HEK293 (cell line): ENCODE data around the gene NOX4.

ENCODE experiments used
- CTCF ChIA-PET: fragments of 350-600 bp; formaldehyde crosslinking; extraction: SDS; loops from one replicate; lab custom pipeline; 2021; ENCODE audit warnings: antibody characterized with exemption; lab: Yijun Ruan, JAX
- POLR2A ChIA-PET: fragments of 300-600 bp; formaldehyde crosslinking; extraction: SDS; loops from one replicate; lab custom pipeline; 2020; ENCODE audit warnings: antibody characterized with exemption, inconsistent platforms; lab: Yijun Ruan, JAX
- H3K27ac ChIP-seq: fragments of 200-500 bp; sonication (Bioruptor generic); 2 replicates; pipeline ENCODE4 v1.5.1; 2014; ENCODE audit warnings: low read depth, low read length, control low read depth, inconsistent platforms; ENCODE audit errors: extremely low read depth
- H3K36me3 ChIP-seq, 2 experiments: fragments of 200-500 bp in 1 of 2; sonication (Bioruptor generic) in 1 of 2; 1 replicate in 1 of 2; 2 replicates in 1 of 2; pipeline ENCODE4 v1.5.1; 2014 to 2017; ENCODE audit warnings: inconsistent platforms in 2 of 2, low read length in 2 of 2; ENCODE audit not compliant: control insufficient read depth in 2 of 2, insufficient read depth in 1 of 2
- H3K4me1 ChIP-seq: fragments of 200-500 bp; sonication (Bioruptor generic); 2 replicates; pipeline ENCODE4 v1.5.1; 2014; ENCODE audit warnings: mild to moderate bottlenecking, low read length, inconsistent platforms; ENCODE audit not compliant: control insufficient read depth, insufficient read depth
- H3K4me3 ChIP-seq: 2 replicates; pipeline ENCODE4 v1.5.1; 2011; ENCODE audit warnings: low read depth, mild to moderate bottlenecking, control low read depth, low read length, moderate library complexity
- H3K9me3 ChIP-seq: fragments of 200-500 bp; sonication (Bioruptor generic); 2 replicates; pipeline ENCODE4 v1.5.1; 2014; ENCODE audit warnings: low read depth, low read length, inconsistent platforms; ENCODE audit not compliant: control insufficient read depth, insufficient read depth
- BCL11A ChIP-seq: fragments of 450-650 bp; formaldehyde crosslinking; IDR thresholded peaks from 2 replicates; pipeline ENCODE4 v1.5.1; 2016; ENCODE audit warnings: low read depth, missing biosample characterization, missing genetic modification characterization
- FEZF1 ChIP-seq: fragments of 450-650 bp; formaldehyde crosslinking; IDR thresholded peaks from 2 replicates; pipeline ENCODE4 v1.5.1; 2016; ENCODE audit warnings: missing biosample characterization, missing genetic modification characterization
- KLF1 ChIP-seq: fragments of 450-650 bp; formaldehyde crosslinking; IDR thresholded peaks from 2 replicates; pipeline ENCODE4 v1.5.1; 2016; ENCODE audit warnings: missing biosample characterization, missing genetic modification characterization
- KLF16 ChIP-seq: fragments of 450-650 bp; formaldehyde crosslinking; IDR thresholded peaks from 2 replicates; pipeline ENCODE4 v1.5.1; 2017; ENCODE audit warnings: missing biosample characterization, missing genetic modification characterization
- REPIN1 ChIP-seq: fragments of 450-650 bp; formaldehyde crosslinking; IDR thresholded peaks from 2 replicates; pipeline ENCODE4 v1.5.1; 2017; ENCODE audit warnings: missing biosample characterization, missing genetic modification characterization, low read depth
- REST ChIP-seq: fragments of 450-650 bp; formaldehyde crosslinking; IDR thresholded peaks from 2 replicates; pipeline ENCODE4 v1.5.1; 2016; ENCODE audit warnings: missing biosample characterization, missing genetic modification characterization
- ZBTB11 ChIP-seq: fragments of 450-650 bp; formaldehyde crosslinking; conservative IDR thresholded peaks from 2 replicates; pipeline ENCODE4 v1.5.1; 2016; ENCODE audit warnings: low read depth, missing biosample characterization, missing genetic modification characterization
- ZNF211 ChIP-seq: fragments of 450-650 bp; formaldehyde crosslinking; IDR thresholded peaks from 2 replicates; pipeline ENCODE4 v1.5.1; 2016; ENCODE audit warnings: low read depth, missing biosample characterization, missing genetic modification characterization
- ZNF26 ChIP-seq: fragments of 450-650 bp; formaldehyde crosslinking; IDR thresholded peaks from 2 replicates; pipeline ENCODE4 v1.5.1; 2016; ENCODE audit warnings: missing biosample characterization, missing genetic modification characterization
- ZNF350 ChIP-seq: fragments of 450-650 bp; formaldehyde crosslinking; IDR thresholded peaks from 2 replicates; pipeline ENCODE4 v1.5.0; 2017; ENCODE audit warnings: missing biosample characterization, mild to moderate bottlenecking, missing genetic modification characterization
- ZNF404 ChIP-seq: fragments of 450-650 bp; formaldehyde crosslinking; IDR thresholded peaks from 2 replicates; pipeline ENCODE4 v1.5.1; 2017; ENCODE audit warnings: missing biosample characterization, missing genetic modification characterization
- ZNF423 ChIP-seq: fragments of 450-650 bp; formaldehyde crosslinking; IDR thresholded peaks from 2 replicates; pipeline ENCODE4 v1.5.1; 2016; ENCODE audit warnings: missing biosample characterization, missing genetic modification characterization
- ZNF513 ChIP-seq: fragments of 450-650 bp; IDR thresholded peaks from 2 replicates; pipeline ENCODE4 v1.5.1; 2018; ENCODE audit warnings: missing biosample characterization, missing genetic modification characterization
- ZNF610 ChIP-seq: fragments of 450-650 bp; formaldehyde crosslinking; IDR thresholded peaks from 2 replicates; pipeline ENCODE4 v1.5.1; 2016; ENCODE audit warnings: missing biosample characterization, missing genetic modification characterization, borderline replicate concordance
- ZNF621 ChIP-seq: fragments of 450-650 bp; formaldehyde crosslinking; IDR thresholded peaks from 2 replicates; pipeline ENCODE4 v1.5.1; 2017; ENCODE audit warnings: missing biosample characterization, missing genetic modification characterization
- ZNF626 ChIP-seq: fragments of 450-650 bp; sonication (Bioruptor Pico); formaldehyde crosslinking; IDR thresholded peaks from 2 replicates; pipeline ENCODE4 v1.5.1; 2018; ENCODE audit warnings: missing biosample characterization, missing genetic modification characterization, inconsistent platforms
- ZNF658 ChIP-seq: fragments of 450-650 bp; formaldehyde crosslinking; IDR thresholded peaks from 2 replicates; pipeline ENCODE4; 2016; ENCODE audit warnings: missing biosample characterization, missing genetic modification characterization
- ZNF664 ChIP-seq: fragments of 450-650 bp; formaldehyde crosslinking; IDR thresholded peaks from 2 replicates; pipeline ENCODE4 v1.5.1; 2016; ENCODE audit warnings: missing biosample characterization, missing genetic modification characterization
- ZNF677 ChIP-seq: fragments of 450-650 bp; IDR thresholded peaks from 2 replicates; pipeline ENCODE4 v1.5.0; 2018; ENCODE audit warnings: missing biosample characterization, mild to moderate bottlenecking, missing genetic modification characterization, moderate library complexity
- ZNF76 ChIP-seq: fragments of 450-650 bp; formaldehyde crosslinking; IDR thresholded peaks from 2 replicates; pipeline ENCODE4; 2016; ENCODE audit warnings: low read depth, missing biosample characterization, missing genetic modification characterization, borderline replicate concordance
- ZNF830 ChIP-seq: fragments of 450-650 bp; IDR thresholded peaks from 2 replicates; pipeline ENCODE4 v1.5.0; 2018; ENCODE audit warnings: missing biosample characterization, missing genetic modification characterization, low read depth, mild to moderate bottlenecking, moderate library complexity

The NOX4 gene

GRCh38 chr11:89536926-89537325, 45.8 kb upstream of the NOX4 start (continued):
- TF ChIP-seq ZNF350, result no peak
- no peak for TF ChIP-seq ZNF211 (tag by site-specific recombination)
- TF ChIP-seq REPIN1 (tag by site-specific recombination), result no peak
- TF ChIP-seq KLF1, result no peak
- no peak for TF ChIP-seq ZNF626 (tag by site-specific recombination)
- no peak for TF ChIP-seq ZNF658
- no peak for TF ChIP-seq ZNF830 (tag by site-specific recombination)
- TF ChIP-seq, all 188 proteins: peak for 0

GRCh38 chr11:89535221-89535620, 44.0 kb upstream of the NOX4 start:
- Histone ChIP-seq H3K27ac (no peak overlapping the region), H3K36me3 (no peaks in the 10 kb centered on the region), H3K4me3 (no peak overlapping the region), H3K9me3 (no peaks in the 10 kb centered on the region), H3K4me1 (no peaks in the 10 kb centered on the region)
- TF ChIP-seq ZNF621 (no peak), ZNF664 (tag by site-specific recombination) (no peak), ZNF513 (tag by site-specific recombination) (no peak)
- ChIA-PET POLR2A (no interaction called here), CTCF (no interaction called here)

GRCh38 chr11:89529626-89530380, 38.6 kb upstream of the NOX4 start:
- H3K36me3 ChIP-seq, result no peaks in the 10 kb centered on the region
- ChIA-PET POLR2A (no interaction called here), CTCF (interaction anchor here (0.6 kb wide), 1 partner anchor 368 kb away, joined by 3 read pairs; no protein-coding TSS in a partner anchor)
- no peak for TF ChIP-seq ZNF404
- no peak for TF ChIP-seq ZNF423 (tag by site-specific recombination)
- no peak for TF ChIP-seq ZNF664 (tag by site-specific recombination)
- TF ChIP-seq ZNF677, result no peak
- no peak for TF ChIP-seq KLF16
- TF ChIP-seq ZNF76 (tag by site-specific recombination), result no peak
- no peak overlapping the region for H3K27ac ChIP-seq
- H3K4me1 ChIP-seq, result no peaks in the 10 kb centered on the region
- H3K4me3 ChIP-seq, result no peak overlapping the region
- H3K9me3 ChIP-seq, result no peaks in the 10 kb centered on the region

- H3K4me3 ChIP-seq, result no peak overlapping the region
- H3K36me3 ChIP-seq, result no peaks in the 10 kb centered on the region
- H3K27ac ChIP-seq, result no peak overlapping the region
- CTCF ChIA-PET, result no interaction called here
- no peaks in the 10 kb centered on the region for H3K4me1 ChIP-seq
- POLR2A ChIA-PET, result no interaction called here
- no peaks in the 10 kb centered on the region for H3K9me3 ChIP-seq
- TF ChIP-seq REST (tag by site-specific recombination) (no peak), FEZF1 (tag by site-specific recombination) (no peak), BCL11A (tag by site-specific recombination) (no peak), ZNF26 (tag by site-specific recombination) (no peak), ZNF610 (tag by site-specific recombination) (no peak), ZBTB11 (tag by site-specific recombination) (no peak)
Measured at GRCh38 chr11:89521792-89522191, 30.6 kb upstream of the NOX4 start.
